ENCODE data around the gene GPR137. TPM values are rescaled to one million over a fixed set of nuclear protein-coding genes. Genes with fewer than 3 reads are reported as not detected.

GPR137 gene
- total RNA-seq, 4 donors from 2014 or later, result 14.9 to 46.9 (median 33.8) TPM

GRCh38 chr11:64249563-64250414 lies 35.9 kb upstream of the GPR137 start:
- Histone ChIP-seq H3K9me3 (no peaks in the 10 kb centered on the region), H3K27ac (no peak overlapping the region), H3K4me1 (peaks cover 37 to 38% of the 10 kb centered on the region in 2 donors), H3K36me3 (no peaks in the 10 kb centered on the region), H3K27me3 (no peaks in the 10 kb centered on the region), H3K4me3 (replicated peaks in 1 of 3) (no peak overlapping the region)
- DNase-seq, result no peak
- intact Hi-C loops (cut with DNase I), result no loop called here
- no peak for TF ChIP-seq POLR2A (IDR thresholded peaks at IDR 0.05)
- TF ChIP-seq CTCF (IDR thresholded peaks at IDR 0.05), result no peak
- WGBS, 2 donors, result 87 to 91% methylated on average over 6 to 8 of the region's 8 CpGs

GRCh38 chr11:64250415-64251015 lies 35.1 kb upstream of the GPR137 start:
- H3K4me3 ChIP-seq (replicated peaks in 1 of 3), result peak overlapping the region in 1 of 3 donors; percentile 83

GRCh38 chr11:64251016-64251752 lies 34.5 kb upstream of the GPR137 start, which contains the start of gene PLCB3:
Gene PLCB3, plus strand, starts transcription at chr11:64251530. Its CDS starts 120 bp downstream, at chr11:64251650.
- H3K27ac ChIP-seq, result peak within 1 kb of the TSS in 2 of 3 donors; percentile 36
- H3K27me3 ChIP-seq, result no peaks in the 10 kb centered on the region
- intact Hi-C loops (cut with DNase I), result no loop called here
- peaks cover 25 to 30% of the 10 kb centered on the region in 2 donors for H3K4me1 ChIP-seq
- peak; percentile 47 to 99 (median 78) for TF ChIP-seq CTCF (IDR thresholded peaks at IDR 0.05)
- TF ChIP-seq POLR2A (IDR thresholded peaks at IDR 0.05), result peak in 1 of 2 donors; percentile 81
- DNase-seq, result peak; percentile 56 to 57
- peak within 1 kb of the TSS; percentile 31 to 83 (median 68) for H3K4me3 ChIP-seq (replicated peaks in 1 of 3)
- no peaks in the 10 kb centered on the region for H3K9me3 ChIP-seq
- WGBS, 2 donors, result 1% methylated on average over 16 of the region's 75 CpGs; no CpG with 5 or more reads in 1 of the 2 donors
- H3K36me3 ChIP-seq, result peaks cover 0 to 3% of the 10 kb centered on the region in 2 donors

More at GRCh38 chr11:64250415-64251015, 35.1 kb upstream of the GPR137 start:
- intact Hi-C loops (cut with DNase I), result no loop called here
- TF ChIP-seq POLR2A (IDR thresholded peaks at IDR 0.05) (no peak), CTCF (IDR thresholded peaks at IDR 0.05) (no peak)
- Histone ChIP-seq H3K27ac (peak overlapping the region in 1 of 3 donors; percentile 30), H3K36me3 (peaks cover 0 to 2% of the 10 kb centered on the region in 2 donors), H3K9me3 (no peaks in the 10 kb centered on the region), H3K4me1 (peaks cover 30 to 31% of the 10 kb centered on the region in 2 donors), H3K27me3 (no peaks in the 10 kb centered on the region)
- DNase-seq, result no peak
- WGBS, 2 donors, result 18 to 43% methylated on average over 6 to 11 of the region's 13 CpGs

- WGBS, 2 donors, result 3 to 7% methylated on average over 9 to 11 of the region's 18 CpGs
- Histone ChIP-seq H3K4me1 (peaks cover 25 to 30% of the 10 kb centered on the region in 2 donors), H3K9me3 (no peaks in the 10 kb centered on the region), H3K4me3 (replicated peaks in 1 of 3) (peak overlapping the region; percentile 31 to 83 (median 68)), H3K27ac (peak overlapping the region in 1 of 3 donors; percentile 36), H3K27me3 (no peaks in the 10 kb centered on the region), H3K36me3 (peaks cover 0 to 7% of the 10 kb centered on the region in 2 donors)
- intact Hi-C loops (cut with DNase I), result no loop called here
- TF ChIP-seq POLR2A (IDR thresholded peaks at IDR 0.05) (no peak), CTCF (IDR thresholded peaks at IDR 0.05) (no peak)
- DNase-seq, result no peak
These were observed 34.0 kb upstream of the GPR137 start for GRCh38 chr11:64251753-64252002.

Measured in thyroid gland (tissue), 4 donors.